ENCODE measurements around the gene FLT3LG. TPM values are rescaled to one million over a fixed set of nuclear protein-coding genes. Genes with fewer than 3 reads are reported as not detected.

The FLT3LG gene
- total and polyA plus RNA-seq, 9 of the 15 experiments (the other 6 are each of a cell fraction or from before 2014, with no cell fraction given) = 0.31 to 6.4 (median 1.1) TPM

GRCh38 chr19:49492573-49493405 lies 18.8 kb downstream of the FLT3LG start (continued):
- TF ChIP-seq MGA (IDR thresholded peaks at IDR 0.05) (no peak), FOXJ2 (tag; IDR thresholded peaks at IDR 0.05) (no peak), SNIP1 (IDR thresholded peaks at IDR 0.05; ENCODE audit: low read depth) (no peak), RB1 (IDR thresholded peaks at IDR 0.05; ENCODE audit: low read depth) (no peak), AFF4 (CRISPR knock-in tag; IDR thresholded peaks at IDR 0.05) (no peak; the same call in 1 of the 2 replicates), POU5F1 (IDR thresholded peaks at IDR 0.05; ENCODE audit: borderline replicate concordance, low read depth, low read length, partially characterized antibody) (no peak), ZNF778 (CRISPR knock-in tag; IDR thresholded peaks at IDR 0.05) (no peak), CREB1 (IDR thresholded peaks at IDR 0.05) (peak; percentile 39; the same call in 1 of the 2 replicates), CREB1 (CRISPR knock-in tag; IDR thresholded peaks at IDR 0.05) (no peak), ZNF311 (CRISPR knock-in tag; IDR thresholded peaks at IDR 0.05) (no peak), GTF2B (IDR thresholded peaks at IDR 0.05; ENCODE audit: extremely low read depth, insufficient read length) (no peak), CSDE1 (IDR thresholded peaks at IDR 0.05) (no peak)
